ENCODE measurements around the gene ATXN7L3B. TPM values are rescaled to one million over a fixed set of nuclear protein-coding genes. Genes with fewer than 3 reads are reported as not detected.

Gene ATXN7L3B
- total and polyA plus RNA-seq, 2 donors (not counting 1 experiment from before 2014, with no cell fraction given): 23.0 to 30.5 TPM

- TF ChIP-seq CTCF (conservative IDR thresholded peaks at IDR 0.05 in 1 of 2, IDR thresholded peaks at IDR 0.05 in 1 of 2; ENCODE audit: low read depth in 1 of 2, low read length in 2 of 2): no peak
- TF ChIP-seq EZH2 (IDR thresholded peaks at IDR 0.05; ENCODE audit: low read length, missing control alignments): no peak
- Histone ChIP-seq H4K20me1 (ENCODE audit: control insufficient read depth, extremely low read depth, insufficient read depth, low read length) (no peaks in the 10 kb centered on the region), H2AFZ (ENCODE audit: low read length) (no peak overlapping the region), H3K4me2 (ENCODE audit: extremely low read depth, insufficient read depth, low read length) (no peak overlapping the region), H3K4me1 (ENCODE audit: control insufficient read depth, extremely low read depth, insufficient read depth, low read length) (no peaks in the 10 kb centered on the region), H3K27ac (ENCODE audit: insufficient read depth, low read length) (no peak overlapping the region), H3K4me3 (replicated peaks in 1 of 4; ENCODE audit: control extremely low read depth in 1 of 4, insufficient read depth in 1 of 4, low read depth in 3 of 4, low read length in 4 of 4) (no peak overlapping the region), H3K9ac (ENCODE audit: insufficient read depth, low read length) (no peak overlapping the region), H3K36me3 (ENCODE audit: control insufficient read depth, insufficient read depth, low read length) (no peaks in the 10 kb centered on the region), H3K79me2 (ENCODE audit: control insufficient read depth, insufficient read depth, low read length) (no peaks in the 10 kb centered on the region), H3K9me3 (ENCODE audit: control insufficient read depth, insufficient read depth, low read depth, low read length) (no peaks in the 10 kb centered on the region), H3K27me3 (ENCODE audit: control insufficient read depth, insufficient read depth, low read length) (no peaks in the 10 kb centered on the region)
- no peak for DNase-seq (ENCODE audit: low read depth in 2 of 2)
Observed at GRCh38 chr12:74526535-74526934, 11.1 kb upstream of the ATXN7L3B start.

- DNase-seq (ENCODE audit: low read depth in 2 of 2): no peak
- no peaks in the 10 kb centered on the region for H3K9me3 ChIP-seq (ENCODE audit: control insufficient read depth, insufficient read depth, low read depth, low read length)
Observed at GRCh38 chr12:74527491-74527890, 10.1 kb upstream of the ATXN7L3B start.

GRCh38 chr12:74530676-74531075, 7.0 kb upstream of the ATXN7L3B start:
- Histone ChIP-seq H3K4me1 (ENCODE audit: control insufficient read depth, extremely low read depth, insufficient read depth, low read length) (no peaks in the 10 kb centered on the region), H3K9ac (ENCODE audit: insufficient read depth, low read length) (no peak overlapping the region), H3K4me3 (replicated peaks in 1 of 4; ENCODE audit: control extremely low read depth in 1 of 4, insufficient read depth in 1 of 4, low read depth in 3 of 4, low read length in 4 of 4) (no peak overlapping the region), H3K4me2 (ENCODE audit: extremely low read depth, insufficient read depth, low read length) (no peak overlapping the region), H3K27me3 (ENCODE audit: control insufficient read depth, insufficient read depth, low read length) (no peaks in the 10 kb centered on the region), H3K27ac (ENCODE audit: insufficient read depth, low read length) (no peak overlapping the region), H3K79me2 (ENCODE audit: control insufficient read depth, insufficient read depth, low read length) (no peaks in the 10 kb centered on the region), H2AFZ (ENCODE audit: low read length) (no peak overlapping the region), H4K20me1 (ENCODE audit: control insufficient read depth, extremely low read depth, insufficient read depth, low read length) (no peaks in the 10 kb centered on the region), H3K36me3 (ENCODE audit: control insufficient read depth, insufficient read depth, low read length) (no peaks in the 10 kb centered on the region), H3K9me3 (ENCODE audit: control insufficient read depth, insufficient read depth, low read depth, low read length) (no peaks in the 10 kb centered on the region)
- DNase-seq (ENCODE audit: low read depth in 2 of 2): no peak
- TF ChIP-seq CTCF (conservative IDR thresholded peaks at IDR 0.05 in 1 of 2, IDR thresholded peaks at IDR 0.05 in 1 of 2; ENCODE audit: low read depth in 1 of 2, low read length in 2 of 2) (no peak), EZH2 (IDR thresholded peaks at IDR 0.05; ENCODE audit: low read length, missing control alignments) (no peak)

More at GRCh38 chr12:74527491-74527890, 10.1 kb upstream of the ATXN7L3B start:
- Histone ChIP-seq H3K79me2 (ENCODE audit: control insufficient read depth, insufficient read depth, low read length) (no peaks in the 10 kb centered on the region), H3K4me1 (ENCODE audit: control insufficient read depth, extremely low read depth, insufficient read depth, low read length) (no peaks in the 10 kb centered on the region), H2AFZ (ENCODE audit: low read length) (no peak overlapping the region), H4K20me1 (ENCODE audit: control insufficient read depth, extremely low read depth, insufficient read depth, low read length) (no peaks in the 10 kb centered on the region), H3K4me3 (replicated peaks in 1 of 4; ENCODE audit: control extremely low read depth in 1 of 4, insufficient read depth in 1 of 4, low read depth in 3 of 4, low read length in 4 of 4) (no peak overlapping the region), H3K27me3 (ENCODE audit: control insufficient read depth, insufficient read depth, low read length) (no peaks in the 10 kb centered on the region), H3K4me2 (ENCODE audit: extremely low read depth, insufficient read depth, low read length) (no peak overlapping the region), H3K9ac (ENCODE audit: insufficient read depth, low read length) (no peak overlapping the region), H3K36me3 (ENCODE audit: control insufficient read depth, insufficient read depth, low read length) (no peaks in the 10 kb centered on the region), H3K27ac (ENCODE audit: insufficient read depth, low read length) (no peak overlapping the region)
- no peak for TF ChIP-seq CTCF (conservative IDR thresholded peaks at IDR 0.05 in 1 of 2, IDR thresholded peaks at IDR 0.05 in 1 of 2; ENCODE audit: low read depth in 1 of 2, low read length in 2 of 2)
- no peak for TF ChIP-seq EZH2 (IDR thresholded peaks at IDR 0.05; ENCODE audit: low read length, missing control alignments)

Measured in fibroblast of lung (primary cell).